HepG2 (cell line): ENCODE measurements around the gene GADL1. TPM values are rescaled to one million over a fixed set of nuclear protein-coding genes. Genes with fewer than 3 reads are reported as not detected.

Source experiments
- ARID5B ChIP-seq: IDR thresholded peaks from 2 replicates; pipeline ENCODE4 v1.4.0; 2020; ENCODE audit warnings: mild to moderate bottlenecking, missing genetic modification reagents
- DRAP1 ChIP-seq: IDR thresholded peaks from 2 replicates; pipeline ENCODE4 v1.6.1; 2016; ENCODE audit warnings: missing genetic modification reagents, missing compliant biosample characterization
- KLF11 ChIP-seq: IDR thresholded peaks from 2 replicates; pipeline ENCODE4 v1.6.1; 2016; ENCODE audit warnings: missing compliant biosample characterization
- REST ChIP-seq, 2 experiments: IDR thresholded peaks; 2 replicates each; pipeline ENCODE4 v1.6.1; 2011 to 2012; ENCODE audit warnings: low read length in 2 of 2, borderline replicate concordance in 1 of 2, low read depth in 1 of 2, mild to moderate bottlenecking in 1 of 2, moderate library complexity in 1 of 2
- RFX5 ChIP-seq: IDR thresholded peaks from 2 replicates; pipeline ENCODE4 v1.6.1; 2011; ENCODE audit warnings: low read depth, low read length, improper control_type of control experiment
- SMARCE1 ChIP-seq: fragments of 450-650 bp; IDR thresholded peaks from 2 replicates; pipeline ENCODE4 v1.6.1; 2017; ENCODE audit warnings: borderline replicate concordance
- STAG1 ChIP-seq: sonication (generic); formaldehyde crosslinking; IDR thresholded peaks from 2 replicates; pipeline ENCODE4 v1.4.0; 2020; ENCODE audit warnings: missing genetic modification reagents
- TEAD3 ChIP-seq: optimal IDR thresholded peaks from 2 replicates; pipeline ENCODE3; 2016; ENCODE audit warnings: borderline replicate concordance
- TFDP1 ChIP-seq: IDR thresholded peaks from 2 replicates; pipeline ENCODE4 v1.6.1; 2016; ENCODE audit warnings: missing compliant biosample characterization, missing genetic modification reagents, borderline replicate concordance
- TFE3 ChIP-seq: IDR thresholded peaks from 2 replicates; pipeline ENCODE4 v1.6.1; 2016
- ZMAT5 ChIP-seq: sonication (generic); formaldehyde crosslinking; IDR thresholded peaks from 2 replicates; pipeline ENCODE4 v1.5.0; 2020; ENCODE audit warnings: mild to moderate bottlenecking, low read depth, missing genetic modification reagents, borderline replicate concordance
- ZMYM3 ChIP-seq: sonication (generic); formaldehyde crosslinking; IDR thresholded peaks from 2 replicates; pipeline ENCODE4 v1.5.1; 2020; ENCODE audit warnings: mild to moderate bottlenecking, missing genetic modification reagents
- ZNF143 ChIP-seq: sonication (generic); formaldehyde crosslinking; IDR thresholded peaks from 2 replicates; pipeline ENCODE4 v1.4.0; 2020; ENCODE audit warnings: missing genetic modification reagents
- ZNF501 ChIP-seq: sonication (generic); formaldehyde crosslinking; IDR thresholded peaks from 2 replicates; pipeline ENCODE4 v1.5.1; 2020; ENCODE audit warnings: mild to moderate bottlenecking, moderate library complexity, missing genetic modification reagents
- ZNF563 ChIP-seq: sonication (generic); formaldehyde crosslinking; IDR thresholded peaks from 2 replicates; pipeline ENCODE4 v1.8.0; 2022; ENCODE audit warnings: mild to moderate bottlenecking, moderate library complexity, missing genetic modification reagents
- ZNF567 ChIP-seq: sonication (generic); formaldehyde crosslinking; IDR thresholded peaks from 2 replicates; pipeline ENCODE4 v1.8.1; 2023; ENCODE audit warnings: mild to moderate bottlenecking, missing genetic modification reagents, borderline replicate concordance
- ZSCAN5A ChIP-seq: sonication (generic); formaldehyde crosslinking; IDR thresholded peaks from 2 replicates; pipeline ENCODE4 v1.8.0; 2022; ENCODE audit warnings: mild to moderate bottlenecking, missing genetic modification reagents, borderline replicate concordance
- polyA plus RNA-seq, 8 experiments: library from polyadenylated mRNA; depleted of rRNA in 3 of 8; stranded (reverse) in 7 of 8; unstranded in 1 of 8; fragments of >200 nt; fragmentation: Illumina TruSeq in 4 of 8; extraction: Trizol in 4 of 8; gene quantifications; 2 replicates each; pipeline versions ENCODE4 v1.2.1 to v1.2.3, GENCODE V29; 2011 to 2016; ENCODE audit warnings: low read depth in 4 of 8, missing spikeins in 1 of 8, mixed read lengths in 1 of 8; ENCODE audit not compliant: insufficient read depth in 1 of 8
- total RNA-seq, 5 experiments: library from RNA; depleted of rRNA; stranded (reverse); fragments of >200 nt; fragmentation: Illumina TruSeq; extraction: Trizol; gene quantifications; 2 replicates each; pipeline ENCODE4 v1.2.3, GENCODE V29; 2016; ENCODE audit warnings: low read depth in 1 of 5

Gene GADL1
- total and polyA plus RNA-seq, 2 of the 13 experiments (the other 11 are each of a cell fraction or from before 2014, with no cell fraction given), result not detected

GRCh38 chr3:30693470-30694120 is 200.9 kb downstream of the GADL1 start (continued):
- TF ChIP-seq REST (IDR thresholded peaks at IDR 0.05; ENCODE audit: borderline replicate concordance in 1 of 2, low read depth in 1 of 2, low read length in 2 of 2) (no peak), SMARCE1 (no peak), DRAP1 (CRISPR knock-in tag) (no peak), KLF11 (CRISPR knock-in tag) (no peak), TFE3 (CRISPR knock-in tag) (no peak), STAG1 (peak; percentile 84), TEAD3 (CRISPR knock-in tag) (peak; percentile 29), ZNF143 (CRISPR knock-in tag) (no peak), ZMYM3 (no peak), ARID5B (CRISPR knock-in tag) (peak; percentile 22; the same call in 1 of the 2 replicates), ZNF563 (CRISPR knock-in tag) (no peak), RFX5 (no peak), TFDP1 (CRISPR knock-in tag) (no peak), ZMAT5 (no peak), ZNF567 (CRISPR knock-in tag) (no peak), ZNF501 (CRISPR knock-in tag) (no peak), ZSCAN5A (CRISPR knock-in tag) (no peak)
